AG10803 (cell line): ENCODE results near the gene CSF2.
"Not testable (repeated sequence)": the region's sequence is repeated elsewhere in the genome, so short reads cannot be mapped to it uniquely, and the experiment has no call there.

Source experiments
- DNase-seq: peaks from one replicate; pipeline ENCODE4 v3.0.0; 2010; ENCODE audit warnings: low read depth
- H3K4me3 ChIP-seq: 2 replicates; pipeline ENCODE4 v1.5.1; 2011; ENCODE audit warnings: mild to moderate bottlenecking, low read length, control low read depth

CSF2 gene

DNA sequence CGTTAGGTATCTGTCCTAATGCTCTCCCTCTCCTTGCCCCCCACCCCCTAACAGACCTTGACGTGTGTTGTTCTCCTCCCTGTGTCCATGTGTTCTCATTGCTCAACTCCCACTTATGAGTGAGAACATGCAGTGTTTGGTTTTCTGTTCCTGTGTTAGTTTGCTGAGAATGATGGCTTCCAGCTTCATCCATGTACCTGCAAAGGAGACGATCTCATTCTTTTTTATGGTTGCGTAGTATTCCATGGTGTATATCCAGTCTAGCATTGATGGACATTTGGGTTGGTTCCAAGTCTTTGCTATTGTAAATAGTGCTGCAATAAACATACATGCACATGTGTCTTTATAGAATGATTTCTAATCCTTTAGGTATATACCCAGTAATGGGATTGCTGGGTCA, 50.0 kb downstream of the CSF2 start:
- not testable (repeated sequence) for DNase-seq, H3K4me3 ChIP-seq
